ENCODE results near the gene COL5A3.

GRCh38 chr19:10008184-10008765, 2.0 kb downstream of the COL5A3 start:
- TF ChIP-seq CTCF (IDR thresholded peaks at IDR 0.05) = no peak
- TF ChIP-seq POLR2AphosphoS5 (IDR thresholded peaks at IDR 0.05) = no peak

Data from prostate gland (tissue), 2 donors.